HepG2 (cell line): Measurements from ENCODE around the gene MAP1LC3A. TPM values are rescaled to one million over a fixed set of nuclear protein-coding genes. Genes with fewer than 3 reads are reported as not detected.

Source experiments
- ATAC-seq: fragments of 200-7000 bp; cut with Tn5 transposase; 3 replicates; pipeline ENCODE4 v1.9.1; 2020; ENCODE audit warnings: mild to moderate bottlenecking, moderate library complexity
- BruUV-seq: library from RNA; stranded (reverse); fragments of 400-500 nt; replicated peaks from 2 replicates; lab custom pipeline; 2021; lab: Mats Ljungman, UMichigan
- CTCF ChIA-PET: fragments of 300-600 bp; formaldehyde crosslinking; extraction: SDS; loops from one replicate; lab custom pipeline; 2021; ENCODE audit warnings: low total read pairs, inconsistent platforms, low intra/inter-chr PET ratio; lab: Yijun Ruan, JAX
- POLR2A ChIA-PET: fragments of 350-600 bp; sonication (Branson Sonifier 250); formaldehyde crosslinking; loops from one replicate; lab custom pipeline; 2020; ENCODE audit warnings: antibody characterized with exemption, inconsistent platforms; lab: Yijun Ruan, JAX
- DNase-seq: peaks from one replicate; pipeline ENCODE4 v3.0.0-alpha.2; 2015; ENCODE audit warnings: low spot score
- FAIRE-seq: peaks from 3 replicates; lab custom pipeline; 2011; peaks lifted over from hg19 to GRCh38; lab: Jason Lieb, UNC
- H2AFZ ChIP-seq: one replicate; pipeline ENCODE4 v1.6.1; 2011; ENCODE audit warnings: low read length, inconsistent platforms
- H3K27ac ChIP-seq: fragments of 300-600 bp; 3 replicates; pipeline ENCODE4 v1.8.0; 2011; ENCODE audit warnings: mixed run types, mild to moderate bottlenecking, mixed read lengths, low read length, inconsistent platforms; ENCODE audit not compliant: insufficient read depth; ENCODE audit errors: extremely low read length
- H3K27me3 ChIP-seq, 2 experiments: fragments of 200-600 bp in 1 of 2; 2 replicates in 1 of 2; 3 replicates in 1 of 2; pipeline versions ENCODE4 v1.6.0 to v1.8.0; 2011; ENCODE audit warnings: low read length in 2 of 2, mild to moderate bottlenecking in 2 of 2, moderate library complexity in 2 of 2, inconsistent platforms in 1 of 2; ENCODE audit not compliant: insufficient read depth in 2 of 2, control insufficient read depth in 1 of 2
- H3K36me3 ChIP-seq, 2 experiments: fragments of 200-600 bp in 1 of 2; replicated peaks in 1 of 2; 2 replicates in 1 of 2; 3 replicates in 1 of 2; pipeline versions ENCODE4 v1.5.1 to v1.8.0; 2011; ENCODE audit warnings: low read length in 2 of 2, inconsistent platforms in 1 of 2; ENCODE audit not compliant: insufficient read depth in 2 of 2, control insufficient read depth in 1 of 2
- H3K4me1 ChIP-seq: 2 replicates; pipeline ENCODE4 v1.5.1; 2012; ENCODE audit warnings: low read length, inconsistent platforms; ENCODE audit not compliant: insufficient read depth
- H3K4me2 ChIP-seq: 2 replicates; pipeline ENCODE4 v1.6.0; 2011; ENCODE audit warnings: low read depth, low read length, inconsistent platforms
- H3K4me3 ChIP-seq, 3 experiments: fragments of 200-600 bp in 1 of 3; sonication (generic), shearing (Covaris generic) in 1 of 3; replicated peaks in 1 of 3; 2 replicates each; pipeline ENCODE4 v1.5.1; 2011 to 2016; ENCODE audit warnings: low read length in 3 of 3, inconsistent platforms in 2 of 3, low read depth in 2 of 3, mild to moderate bottlenecking in 2 of 3, control low read depth in 1 of 3, mixed read lengths in 1 of 3; ENCODE audit not compliant: insufficient read depth in 1 of 3
- H3K79me2 ChIP-seq: one replicate; pipeline ENCODE4 v1.6.1; 2011; ENCODE audit warnings: low read length, inconsistent platforms; ENCODE audit not compliant: insufficient read depth
- H3K9ac ChIP-seq: 2 replicates; pipeline ENCODE4 v1.6.0; 2011; ENCODE audit warnings: mild to moderate bottlenecking, low read depth, low read length, inconsistent platforms; ENCODE audit not compliant: insufficient read depth
- H3K9me3 ChIP-seq: 2 replicates; pipeline ENCODE4 v1.5.1; 2012; ENCODE audit warnings: mild to moderate bottlenecking, low read length
- H4K20me1 ChIP-seq: 2 replicates; pipeline ENCODE4 v1.6.0; 2011; ENCODE audit warnings: inconsistent platforms, mild to moderate bottlenecking, low read length, moderate library complexity; ENCODE audit not compliant: insufficient read depth
- ATAD3A ChIP-seq: sonication (generic); formaldehyde crosslinking; IDR thresholded peaks from 2 replicates; pipeline ENCODE4 v1.4.0; 2020; ENCODE audit warnings: missing genetic modification reagents
- CHCHD3 ChIP-seq: sonication (generic); formaldehyde crosslinking; IDR thresholded peaks from 2 replicates; pipeline ENCODE4 v1.8.0; 2022; ENCODE audit warnings: mild to moderate bottlenecking, missing genetic modification reagents, moderate library complexity
- FOSL1 ChIP-seq: sonication (generic); formaldehyde crosslinking; IDR thresholded peaks from 2 replicates; pipeline ENCODE4 v1.9.0; 2021; ENCODE audit warnings: missing genetic modification reagents, borderline replicate concordance
- IRF2 ChIP-seq: IDR thresholded peaks from 2 replicates; pipeline ENCODE4 v1.6.1; 2018; ENCODE audit warnings: missing genetic modification reagents, missing compliant biosample characterization
- PTBP1 ChIP-seq: fragments of 200-400 bp; formaldehyde crosslinking; IDR thresholded peaks from 2 replicates; pipeline ENCODE4 v1.6.1; 2018; ENCODE audit warnings: low read length, low read depth; ENCODE audit not compliant: poor library complexity, severe bottlenecking
- TMF1 ChIP-seq: sonication (generic); formaldehyde crosslinking; IDR thresholded peaks from 2 replicates; pipeline ENCODE4 v1.8.1; 2022; ENCODE audit warnings: low read depth, missing genetic modification reagents
- ZFX ChIP-seq: sonication (generic); formaldehyde crosslinking; IDR thresholded peaks from 2 replicates; pipeline ENCODE4 v1.4.0; 2020; ENCODE audit warnings: mild to moderate bottlenecking, low read depth, missing genetic modification reagents, moderate library complexity
- WGBS: methylation state at CpG from one replicate; pipeline ENCODE4 v1.1.6; 2017; ENCODE audit warnings: low lambda C conversion rate; 5-methylcytosine and 5-hydroxymethylcytosine counted together
- in situ Hi-C: cut with HindIII; loops from 2 replicates; pipeline ENCODE4 v1.10.0; 2017; ENCODE audit warnings: low pct_unique_long_range_greater_than_20kb; ENCODE audit not compliant: extremely low pct_ligation_motif_present
- intact Hi-C: fragments of 100-400 bp; cut with micrococcal nuclease; formaldehyde crosslinking; loops from one replicate; pipeline ENCODE4 v1.10.0; 2022; ENCODE audit not compliant: unreplicated experiment
- polyA plus RNA-seq, 8 experiments: library from polyadenylated mRNA; depleted of rRNA in 3 of 8; stranded (reverse) in 7 of 8; unstranded in 1 of 8; fragments of >200 nt; fragmentation: Illumina TruSeq in 4 of 8; extraction: Trizol in 4 of 8; gene quantifications; 2 replicates each; pipeline versions ENCODE4 v1.2.1 to v1.2.3, GENCODE V29; 2011 to 2016; ENCODE audit warnings: low read depth in 4 of 8, missing spikeins in 1 of 8, mixed read lengths in 1 of 8; ENCODE audit not compliant: insufficient read depth in 1 of 8
- total RNA-seq, 5 experiments: library from RNA; depleted of rRNA; stranded (reverse); fragments of >200 nt; fragmentation: Illumina TruSeq; extraction: Trizol; gene quantifications; 2 replicates each; pipeline ENCODE4 v1.2.3, GENCODE V29; 2016; ENCODE audit warnings: low read depth in 1 of 5
- TF ChIP-seq, protein P1 (sequence below): sonication (generic); formaldehyde crosslinking; IDR thresholded peaks from 2 replicates; pipeline ENCODE4 v1.5.0; 2020; ENCODE audit warnings: mild to moderate bottlenecking, missing genetic modification reagents
- TF ChIP-seq, protein P2 (sequence below): IDR thresholded peaks from 2 replicates; pipeline ENCODE4 v1.6.1; 2016; ENCODE audit warnings: mild to moderate bottlenecking, missing biosample characterization, missing genetic modification reagents
- TF ChIP-seq, protein P3 (sequence below): sonication (generic); formaldehyde crosslinking; IDR thresholded peaks from 2 replicates; pipeline ENCODE4 v1.8.0; 2022; ENCODE audit warnings: mild to moderate bottlenecking, missing genetic modification reagents, borderline replicate concordance
- TF ChIP-seq, protein P4 (sequence below): sonication (generic); formaldehyde crosslinking; IDR thresholded peaks from 2 replicates; pipeline ENCODE4 v1.8.0; 2022; ENCODE audit warnings: mild to moderate bottlenecking, missing genetic modification reagents; ENCODE audit not compliant: insufficient replicate concordance
- TF ChIP-seq, protein P5 (sequence below): sonication (generic); formaldehyde crosslinking; conservative IDR thresholded peaks from 2 replicates; pipeline ENCODE4 v1.4.0; 2020; ENCODE audit warnings: missing genetic modification reagents

The MAP1LC3A gene
- total and polyA plus RNA-seq, 2 of the 13 experiments (the other 11 are each of a cell fraction or from before 2014, with no cell fraction given): not detected

DNA sequence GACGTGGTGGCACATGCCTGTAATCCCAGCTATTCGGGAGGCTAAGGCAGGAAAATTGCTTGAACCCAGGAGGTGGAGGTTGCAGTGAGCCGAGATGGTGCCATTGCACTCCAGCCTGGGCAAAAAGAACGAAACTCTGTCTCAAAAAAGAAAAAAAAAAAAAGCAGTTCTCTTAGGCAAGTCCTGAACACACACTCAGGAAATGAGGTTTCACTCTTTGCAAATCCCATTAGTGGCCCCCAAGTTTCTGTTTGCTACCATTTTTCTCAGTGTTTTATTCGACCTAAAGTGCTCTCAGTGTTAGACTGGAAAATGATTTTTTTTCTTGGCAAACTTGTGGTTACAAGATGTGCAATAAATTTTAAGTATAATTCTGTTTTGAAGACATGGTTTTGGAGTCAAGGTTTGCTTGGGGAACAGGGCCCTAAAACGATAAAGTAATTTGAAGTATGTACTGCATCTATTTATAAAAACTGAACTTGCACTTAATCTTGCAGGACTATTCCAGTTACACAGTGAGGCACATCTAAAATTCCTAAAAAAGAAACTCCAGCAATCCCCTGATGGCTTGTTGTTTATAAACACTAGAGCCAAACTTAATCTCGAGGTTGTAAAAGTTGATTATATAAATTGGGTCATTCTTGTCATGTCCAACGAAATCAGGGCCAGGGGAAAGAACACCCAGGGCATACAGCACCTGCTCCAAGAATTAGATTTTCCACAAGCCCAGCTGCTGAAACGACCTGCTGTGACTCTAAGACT lies 42.6 kb downstream of the MAP1LC3A start (continued):
- TF ChIP-seq, protein P1, sequence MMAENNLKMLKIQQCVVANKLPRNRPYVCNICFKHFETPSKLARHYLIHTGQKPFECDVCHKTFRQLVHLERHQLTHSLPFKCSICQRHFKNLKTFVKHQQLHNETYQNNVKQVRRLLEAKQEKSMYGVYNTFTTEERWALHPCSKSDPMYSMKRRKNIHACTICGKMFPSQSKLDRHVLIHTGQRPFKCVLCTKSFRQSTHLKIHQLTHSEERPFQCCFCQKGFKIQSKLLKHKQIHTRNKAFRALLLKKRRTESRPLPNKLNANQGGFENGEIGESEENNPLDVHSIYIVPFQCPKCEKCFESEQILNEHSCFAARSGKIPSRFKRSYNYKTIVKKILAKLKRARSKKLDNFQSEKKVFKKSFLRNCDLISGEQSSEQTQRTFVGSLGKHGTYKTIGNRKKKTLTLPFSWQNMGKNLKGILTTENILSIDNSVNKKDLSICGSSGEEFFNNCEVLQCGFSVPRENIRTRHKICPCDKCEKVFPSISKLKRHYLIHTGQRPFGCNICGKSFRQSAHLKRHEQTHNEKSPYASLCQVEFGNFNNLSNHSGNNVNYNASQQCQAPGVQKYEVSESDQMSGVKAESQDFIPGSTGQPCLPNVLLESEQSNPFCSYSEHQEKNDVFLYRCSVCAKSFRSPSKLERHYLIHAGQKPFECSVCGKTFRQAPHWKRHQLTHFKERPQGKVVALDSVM (CRISPR knock-in tag): no peak
- TF ChIP-seq CHCHD3 (CRISPR knock-in tag): no peak
- TF ChIP-seq PTBP1: no peak

DNA sequence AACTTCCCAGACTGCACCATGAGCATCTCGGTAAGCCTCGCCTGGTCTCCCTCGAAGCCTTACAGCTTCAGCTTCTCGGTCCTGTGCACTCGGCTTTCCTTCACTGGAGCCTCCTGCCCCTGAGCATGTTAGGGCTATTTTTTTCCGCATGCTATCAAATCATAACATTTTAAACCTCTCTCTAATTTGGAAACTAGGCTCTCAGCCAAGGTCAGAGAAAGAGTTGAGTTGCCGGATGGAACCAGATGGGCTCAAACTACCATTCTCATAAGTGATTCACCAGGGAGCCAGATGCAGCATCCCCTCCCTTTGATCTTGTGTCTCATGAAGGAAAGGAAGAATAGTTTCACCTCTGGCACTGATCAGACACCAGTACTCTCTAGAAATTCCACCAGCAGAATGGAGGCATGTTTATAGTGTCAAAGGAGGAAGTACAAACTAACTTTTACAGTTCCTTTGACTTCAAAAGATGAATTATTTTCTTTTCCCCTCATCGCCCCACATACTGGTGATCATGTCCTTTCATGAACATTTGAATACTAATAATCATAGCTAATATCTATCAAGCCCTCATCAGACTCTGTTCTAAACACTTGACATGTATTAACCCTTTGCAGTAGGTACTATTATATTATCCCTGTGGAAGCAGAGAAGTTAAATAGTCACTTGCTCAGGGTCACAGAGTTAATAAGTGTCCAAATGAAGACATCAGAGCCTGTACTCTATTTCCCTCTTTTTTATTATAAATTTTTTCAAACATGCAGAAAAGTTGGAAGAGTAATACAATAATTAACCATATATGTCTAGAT lies 46.7 kb downstream of the MAP1LC3A start:
- no peaks in the 10 kb centered on the region for H4K20me1 ChIP-seq
- H3K4me3 ChIP-seq: no peak overlapping the region
- DNase-seq (no peak), ATAC-seq (peak; percentile 67), FAIRE-seq (peak; percentile 50)
- H3K4me1 ChIP-seq: peaks cover 35% of the 10 kb centered on the region
- CTCF ChIA-PET: no interaction called here
- peak overlapping the region; percentile 17 for H3K27ac ChIP-seq
- peak overlapping the region; percentile 20; the same call in 1 of the 2 replicates for H3K4me2 ChIP-seq
- H2AFZ ChIP-seq: no peak overlapping the region
- POLR2A ChIA-PET: no interaction called here
- BruUV-seq: no TSS peak
- H3K9me3 ChIP-seq: no peaks in the 10 kb centered on the region
- H3K27me3 ChIP-seq: no peaks in the 10 kb centered on the region
- in situ Hi-C loops: no loop called here
- H3K36me3 ChIP-seq: peaks cover 0 to 3% of the 10 kb centered on the region in 2 experiments; a peak in 4 of 5 replicates
- H3K9ac ChIP-seq: no peak overlapping the region
- no peaks in the 10 kb centered on the region for H3K79me2 ChIP-seq
- WGBS: 89% methylated on average over 8 of the region's 8 CpGs
- intact Hi-C loops: loop anchor here (1.0 kb wide), 1 partner anchor 9 kb away; no protein-coding TSS in a partner anchor
- no peak for TF ChIP-seq IRF2 (CRISPR knock-in tag)
- no peak for TF ChIP-seq TMF1 (CRISPR knock-in tag)
- TF ChIP-seq, protein P2, sequence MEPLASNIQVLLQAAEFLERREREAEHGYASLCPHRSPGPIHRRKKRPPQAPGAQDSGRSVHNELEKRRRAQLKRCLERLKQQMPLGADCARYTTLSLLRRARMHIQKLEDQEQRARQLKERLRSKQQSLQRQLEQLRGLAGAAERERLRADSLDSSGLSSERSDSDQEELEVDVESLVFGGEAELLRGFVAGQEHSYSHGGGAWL (CRISPR knock-in tag): no peak
- TF ChIP-seq ATAD3A: no peak
- TF ChIP-seq ZFX (CRISPR knock-in tag): no peak
- TF ChIP-seq, protein P3, sequence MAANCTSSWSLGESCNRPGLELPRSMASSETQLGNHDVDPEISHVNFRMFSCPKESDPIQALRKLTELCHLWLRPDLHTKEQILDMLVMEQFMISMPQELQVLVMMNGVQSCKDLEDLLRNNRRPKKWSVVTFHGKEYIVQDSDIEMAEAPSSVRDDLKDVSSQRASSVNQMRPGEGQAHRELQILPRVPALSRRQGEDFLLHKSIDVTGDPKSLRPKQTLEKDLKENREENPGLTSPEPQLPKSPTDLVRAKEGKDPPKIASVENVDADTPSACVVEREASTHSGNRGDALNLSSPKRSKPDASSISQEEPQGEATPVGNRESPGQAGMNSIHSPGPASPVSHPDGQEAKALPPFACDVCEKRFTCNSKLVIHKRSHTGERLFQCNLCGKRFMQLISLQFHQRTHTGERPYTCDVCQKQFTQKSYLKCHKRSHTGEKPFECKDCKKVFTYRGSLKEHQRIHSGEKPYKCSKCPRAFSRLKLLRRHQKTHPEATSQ: no peak
- TF ChIP-seq FOSL1 (CRISPR knock-in tag): no peak; the same call in 1 of the 2 replicates
- TF ChIP-seq, protein P4, sequence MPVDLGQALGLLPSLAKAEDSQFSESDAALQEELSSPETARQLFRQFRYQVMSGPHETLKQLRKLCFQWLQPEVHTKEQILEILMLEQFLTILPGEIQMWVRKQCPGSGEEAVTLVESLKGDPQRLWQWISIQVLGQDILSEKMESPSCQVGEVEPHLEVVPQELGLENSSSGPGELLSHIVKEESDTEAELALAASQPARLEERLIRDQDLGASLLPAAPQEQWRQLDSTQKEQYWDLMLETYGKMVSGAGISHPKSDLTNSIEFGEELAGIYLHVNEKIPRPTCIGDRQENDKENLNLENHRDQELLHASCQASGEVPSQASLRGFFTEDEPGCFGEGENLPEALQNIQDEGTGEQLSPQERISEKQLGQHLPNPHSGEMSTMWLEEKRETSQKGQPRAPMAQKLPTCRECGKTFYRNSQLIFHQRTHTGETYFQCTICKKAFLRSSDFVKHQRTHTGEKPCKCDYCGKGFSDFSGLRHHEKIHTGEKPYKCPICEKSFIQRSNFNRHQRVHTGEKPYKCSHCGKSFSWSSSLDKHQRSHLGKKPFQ (CRISPR knock-in tag): no peak
- TF ChIP-seq, protein P5, sequence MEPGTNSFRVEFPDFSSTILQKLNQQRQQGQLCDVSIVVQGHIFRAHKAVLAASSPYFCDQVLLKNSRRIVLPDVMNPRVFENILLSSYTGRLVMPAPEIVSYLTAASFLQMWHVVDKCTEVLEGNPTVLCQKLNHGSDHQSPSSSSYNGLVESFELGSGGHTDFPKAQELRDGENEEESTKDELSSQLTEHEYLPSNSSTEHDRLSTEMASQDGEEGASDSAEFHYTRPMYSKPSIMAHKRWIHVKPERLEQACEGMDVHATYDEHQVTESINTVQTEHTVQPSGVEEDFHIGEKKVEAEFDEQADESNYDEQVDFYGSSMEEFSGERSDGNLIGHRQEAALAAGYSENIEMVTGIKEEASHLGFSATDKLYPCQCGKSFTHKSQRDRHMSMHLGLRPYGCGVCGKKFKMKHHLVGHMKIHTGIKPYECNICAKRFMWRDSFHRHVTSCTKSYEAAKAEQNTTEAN (CRISPR knock-in tag): 0 out of 2 replicates have a peak, but pooled peaks have one; percentile 36
